Anterior cingulate cortex (tissue), 58 donors: ENCODE measurements around the gene MALL.
"Not testable (repeated sequence)": the region's sequence is repeated elsewhere in the genome, so short reads cannot be mapped to it uniquely, and the experiment has no call there.

Experiments
- DNase-seq, 58 donors: peaks; one replicate each; lab custom pipeline; 2025; lab: John Stamatoyannopoulos, UW

MALL gene

GRCh38 chr2:110100480-110100879, 15.1 kb downstream of the MALL start:
- no peak for DNase-seq

GRCh38 chr2:110099471-110100225, 16.0 kb downstream of the MALL start:
- no peak for DNase-seq

- no peak for DNase-seq
Measured at GRCh38 chr2:110099038-110099425, 16.6 kb downstream of the MALL start.

- DNase-seq = no peak
Measured at GRCh38 chr2:110097506-110098220, 18.0 kb downstream of the MALL start.

- no peak for DNase-seq
Measured at GRCh38 chr2:110095994-110096633, 19.5 kb downstream of the MALL start.

- not testable (repeated sequence) for DNase-seq
Measured at GRCh38 chr2:110094884-110095534, 20.6 kb downstream of the MALL start.

GRCh38 chr2:110093924-110094323, 21.7 kb downstream of the MALL start:
- DNase-seq = not testable (repeated sequence)

GRCh38 chr2:110090164-110090563, 25.5 kb downstream of the MALL start:
- not testable (repeated sequence) for DNase-seq

- DNase-seq = not testable (repeated sequence)
Measured at GRCh38 chr2:110083757-110084156, 31.9 kb downstream of the MALL start.

GRCh38 chr2:110083162-110083561, 32.5 kb downstream of the MALL start:
- DNase-seq = not testable (repeated sequence)

- not testable (repeated sequence) for DNase-seq
Measured at GRCh38 chr2:110078104-110078503, 37.5 kb downstream of the MALL start.

- not testable (repeated sequence) for DNase-seq
Measured at GRCh38 chr2:110075896-110076295, 39.7 kb downstream of the MALL start.

- DNase-seq = not testable (repeated sequence)
Measured at GRCh38 chr2:110069869-110070268, 45.8 kb downstream of the MALL start.

- DNase-seq = not testable (repeated sequence)
Measured at GRCh38 chr2:110068153-110068552, 47.5 kb downstream of the MALL start.

- not testable (repeated sequence) for DNase-seq
Measured at GRCh38 chr2:110062332-110062731, 53.3 kb downstream of the MALL start.

- DNase-seq = not testable (repeated sequence)
Measured at GRCh38 chr2:110060550-110060949, 55.1 kb downstream of the MALL start.

GRCh38 chr2:110059694-110060358, 55.8 kb downstream of the MALL start:
- not testable (repeated sequence) for DNase-seq

GRCh38 chr2:110059009-110059693, 56.5 kb downstream of the MALL start:
- not testable (repeated sequence) for DNase-seq

- not testable (repeated sequence) for DNase-seq
Measured at GRCh38 chr2:110058034-110058433, 57.6 kb downstream of the MALL start.
